NCI-H2107 treated with DMSO at 0.1 percent for 48 hours (cell line): ENCODE measurements around the gene ZNRF2.
"Not testable (repeated sequence)": the region's sequence is repeated elsewhere in the genome, so short reads cannot be mapped to it uniquely, and the experiment has no call there.

ENCODE experiments used
- DNase-seq: peaks from one replicate; lab custom pipeline; 2025; ENCODE audit not compliant: unreplicated experiment; lab: John Stamatoyannopoulos, UW

ZNRF2 gene

GRCh38 chr7:30352169-30352568 lies 67.8 kb downstream of the ZNRF2 start:
- no peak for DNase-seq

- DNase-seq, result no peak
Observed at GRCh38 chr7:30353532-30353931, 69.1 kb downstream of the ZNRF2 start.

GRCh38 chr7:30353932-30354607 lies 69.7 kb downstream of the ZNRF2 start:
- DNase-seq, result no peak

- no peak for DNase-seq
Observed at GRCh38 chr7:30354791-30355190, 70.4 kb downstream of the ZNRF2 start.

GRCh38 chr7:30359957-30360356 lies 75.6 kb downstream of the ZNRF2 start:
- DNase-seq, result no peak

- no peak for DNase-seq
Observed at GRCh38 chr7:30363778-30364563, 79.6 kb downstream of the ZNRF2 start.

GRCh38 chr7:30364773-30365172 lies 80.4 kb downstream of the ZNRF2 start:
- DNase-seq, result no peak

- DNase-seq, result no peak
Observed at GRCh38 chr7:30365621-30366020, 81.2 kb downstream of the ZNRF2 start.

- DNase-seq, result no peak
Observed at GRCh38 chr7:30366606-30367005, 82.2 kb downstream of the ZNRF2 start.

- DNase-seq, result no peak
Observed at GRCh38 chr7:30367561-30367960, 83.2 kb downstream of the ZNRF2 start.

- no peak for DNase-seq
Observed at GRCh38 chr7:30369879-30370278, 85.5 kb downstream of the ZNRF2 start.

- no peak for DNase-seq
Observed at GRCh38 chr7:30371321-30371720, 86.9 kb downstream of the ZNRF2 start.

- DNase-seq, result no peak
Observed at GRCh38 chr7:30378275-30378674, 93.9 kb downstream of the ZNRF2 start.

- DNase-seq, result no peak
Observed at GRCh38 chr7:30379131-30379530, 94.7 kb downstream of the ZNRF2 start.

- no peak for DNase-seq
Observed at GRCh38 chr7:30379741-30380140, 95.3 kb downstream of the ZNRF2 start.

- no peak for DNase-seq
Observed at GRCh38 chr7:30380294-30380693, 95.9 kb downstream of the ZNRF2 start.

GRCh38 chr7:30380824-30381223 lies 96.4 kb downstream of the ZNRF2 start:
- DNase-seq, result not testable (repeated sequence)

- DNase-seq, result no peak
Observed at GRCh38 chr7:30382607-30383006, 98.2 kb downstream of the ZNRF2 start.

GRCh38 chr7:30389791-30390190 lies 105.4 kb downstream of the ZNRF2 start:
- no peak for DNase-seq

- no peak for DNase-seq
Observed at GRCh38 chr7:30390736-30391636, 106.6 kb downstream of the ZNRF2 start.

GRCh38 chr7:30391806-30392205 lies 107.4 kb downstream of the ZNRF2 start:
- DNase-seq, result no peak

GRCh38 chr7:30395676-30396075 lies 111.3 kb downstream of the ZNRF2 start:
- DNase-seq, result no peak
